Measurements from ENCODE around the gene COL27A1. TPM values are rescaled to one million over a fixed set of nuclear protein-coding genes. Genes with fewer than 3 reads are reported as not detected.
A peak's percentile ranks its signal among the peaks of the same experiment; 100 is the strongest.

Gene COL27A1
- total and polyA plus RNA-seq, 9 of the 15 experiments (the other 6 are each of a cell fraction or from before 2014, with no cell fraction given), result 0.07 TPM; not detected in 8

- Histone ChIP-seq H3K4me2 (ENCODE audit: insufficient read depth, low read length) (no peak overlapping the region), H3K4me3 (no peak overlapping the region), H3K36me3 (ENCODE audit: control insufficient read depth, insufficient read depth, low read length) (peaks cover 18% of the 10 kb centered on the region; the same call in 2 of the 3 replicates), H3K79me2 (ENCODE audit: control insufficient read depth, insufficient read depth, low read length) (no peaks in the 10 kb centered on the region), H3K9me3 (replicated peaks; ENCODE audit: control insufficient read depth, insufficient read depth, low read depth, low read length) (no peaks in the 10 kb centered on the region), H2AFZ (ENCODE audit: low read depth, low read length) (no peak overlapping the region), H3K27ac (ENCODE audit: extremely low read depth, low read depth, low read length) (no peak overlapping the region), H3K4me1 (replicated peaks in 1 of 2; ENCODE audit: control insufficient read depth in 2 of 2, insufficient read depth in 2 of 2, low read length in 2 of 2) (no peaks in the 10 kb centered on the region), H3K9ac (ENCODE audit: insufficient read depth in 1 of 2, low read depth in 2 of 2, low read length in 2 of 2) (no peak overlapping the region), H4K20me1 (replicated peaks; ENCODE audit: control insufficient read depth, insufficient read depth, low read length) (no peaks in the 10 kb centered on the region), H3K9me1 (ENCODE audit: control insufficient read depth, insufficient read depth, low read length) (no peaks in the 10 kb centered on the region), H3K27me3 (ENCODE audit: control insufficient read depth in 2 of 2, insufficient read depth in 2 of 2, low read length in 2 of 2) (no peaks in the 10 kb centered on the region)
- BruUV-seq (replicated peaks), result no TSS peak
- TF ChIP-seq CTCFL (IDR thresholded peaks at IDR 0.05; ENCODE audit: borderline replicate concordance, insufficient read depth, low read depth, low read length, poor library complexity, severe bottlenecking), result no peak
- ChIA-PET POLR2A (no interaction called here), CTCF (ENCODE audit: low intra/inter-chr PET ratio) (no interaction called here)
- FAIRE-seq (no peak), DNase-seq (ENCODE audit: extremely low read depth in 1 of 4, low spot score in 3 of 4) (no peak), ATAC-seq (no peak)
- in situ Hi-C loops (cut with MboI) (no loop called here), intact Hi-C loops (cut with micrococcal nuclease) (no loop called here)
- WGBS (ENCODE audit: insufficient coverage, low coverage, missing lambda C conversion rate), result 72% methylated on average over 7 of the region's 7 CpGs
Observed at GRCh38 chr9:114359801-114360200, 204.5 kb downstream of the COL27A1 start.

GRCh38 chr9:114361542-114361941, 206.2 kb downstream of the COL27A1 start:
- in situ Hi-C loops (cut with MboI) (no loop called here), intact Hi-C loops (cut with micrococcal nuclease) (no loop called here)
- Histone ChIP-seq H3K4me1 (replicated peaks in 1 of 2; ENCODE audit: control insufficient read depth in 2 of 2, insufficient read depth in 2 of 2, low read length in 2 of 2) (no peaks in the 10 kb centered on the region), H3K4me2 (ENCODE audit: insufficient read depth, low read length) (no peak overlapping the region), H3K9ac (ENCODE audit: insufficient read depth in 1 of 2, low read depth in 2 of 2, low read length in 2 of 2) (no peak overlapping the region), H4K20me1 (replicated peaks; ENCODE audit: control insufficient read depth, insufficient read depth, low read length) (no peaks in the 10 kb centered on the region), H3K9me3 (replicated peaks; ENCODE audit: control insufficient read depth, insufficient read depth, low read depth, low read length) (no peaks in the 10 kb centered on the region), H3K9me1 (ENCODE audit: control insufficient read depth, insufficient read depth, low read length) (no peaks in the 10 kb centered on the region), H3K36me3 (ENCODE audit: control insufficient read depth, insufficient read depth, low read length) (peaks cover 18% of the 10 kb centered on the region; the same call in 2 of the 3 replicates), H3K4me3 (no peak overlapping the region), H3K27ac (ENCODE audit: extremely low read depth, low read depth, low read length) (no peak overlapping the region), H3K27me3 (ENCODE audit: control insufficient read depth in 2 of 2, insufficient read depth in 2 of 2, low read length in 2 of 2) (no peaks in the 10 kb centered on the region), H3K79me2 (ENCODE audit: control insufficient read depth, insufficient read depth, low read length) (no peaks in the 10 kb centered on the region), H2AFZ (ENCODE audit: low read depth, low read length) (no peak overlapping the region)
- no peak for FAIRE-seq
- no peak for ATAC-seq
- ChIA-PET POLR2A (interaction anchor here (1.0 to 1.2 kb wide), 3 partner anchors 9 to 25 kb away, joined by 3 to 4 read pairs (median 4); no protein-coding TSS in a partner anchor), CTCF (ENCODE audit: low intra/inter-chr PET ratio) (no interaction called here)
- no peak for DNase-seq (ENCODE audit: extremely low read depth in 1 of 4, low spot score in 3 of 4)
- 59% methylated on average over 6 of the region's 7 CpGs for WGBS (ENCODE audit: insufficient coverage, low coverage, missing lambda C conversion rate)
- no TSS peak for BruUV-seq (replicated peaks)
- TF ChIP-seq ZBTB8A (IDR thresholded peaks at IDR 0.05; ENCODE audit: partially characterized antibody) (no peak), ZNF24 (IDR thresholded peaks at IDR 0.05) (peak; percentile 77)

MicroRNAs within 50 kb of the gene (microRNA counts, 767-probe panel; counts per million panel counts)
- not detected for microRNA hsa-miR-455-3p
- microRNA hsa-miR-455-5p, result not detected

Small RNA genes lying within 50 kb of the gene (microRNA-seq; reads per million reads assigned to microRNA genes)
- gene MIR455 (ENCODE audit: borderline microRNAs expressed), result not detected

Small RNA genes lying within 50 kb of the gene (small RNA-seq; reads per million reads assigned to genes)
- not detected for gene MIR455

Other genes starting within 250 kb of the COL27A1 start
- gene AMBP, start 77.2 kb upstream of the COL27A1 start, total RNA-seq (2014; rRNA removed), result not detected in 2 replicates
- not detected in 2 replicates for gene AMBP, start 77.2 kb upstream of the COL27A1 start, total RNA-seq (2014; rRNA removed; fragmentation: Illumina TruSeq; extraction: Trizol)
- not detected in 2 replicates for gene AMBP, start 77.2 kb upstream of the COL27A1 start, total RNA-seq (2015; rRNA removed; fragmentation: Illumina TruSeq; extraction: Trizol)
- gene AMBP, start 77.2 kb upstream of the COL27A1 start, total RNA-seq (2021), result 1.3 and 2.1 TPM in 2 replicates
- not detected in 2 replicates for gene AMBP, start 77.2 kb upstream of the COL27A1 start, polyA plus RNA-seq (2011; rRNA removed)
- gene AMBP, start 77.2 kb upstream of the COL27A1 start, polyA plus RNA-seq (2014; fragmentation: Illumina TruSeq; extraction: Trizol), result not detected in 2 replicates
- not detected for gene AMBP, start 77.2 kb upstream of the COL27A1 start, polyA plus RNA-seq (2014; fragmentation: Nextera tagmentation; extraction: Ambion mirVana)
- gene AMBP, start 77.2 kb upstream of the COL27A1 start, polyA plus RNA-seq (2014; rRNA removed), result not detected in 2 replicates
- not detected in 2 replicates for gene KIF12, start 56.2 kb upstream of the COL27A1 start, total RNA-seq (2014; rRNA removed)
- gene KIF12, start 56.2 kb upstream of the COL27A1 start, total RNA-seq (2014; rRNA removed; fragmentation: Illumina TruSeq; extraction: Trizol), result not detected in 2 replicates
- gene KIF12, start 56.2 kb upstream of the COL27A1 start, total RNA-seq (2015; rRNA removed; fragmentation: Illumina TruSeq; extraction: Trizol), result not detected in 2 replicates
- gene KIF12, start 56.2 kb upstream of the COL27A1 start, total RNA-seq (2021), result not detected in 2 replicates
- gene KIF12, start 56.2 kb upstream of the COL27A1 start, polyA plus RNA-seq (2011; rRNA removed), result not detected in 2 replicates
- not detected in 2 replicates for gene KIF12, start 56.2 kb upstream of the COL27A1 start, polyA plus RNA-seq (2014; fragmentation: Illumina TruSeq; extraction: Trizol)
- gene KIF12, start 56.2 kb upstream of the COL27A1 start, polyA plus RNA-seq (2014; fragmentation: Nextera tagmentation; extraction: Ambion mirVana), result not detected
- not detected in 2 replicates for gene KIF12, start 56.2 kb upstream of the COL27A1 start, polyA plus RNA-seq (2014; rRNA removed)
- gene ORM1, start 167.6 kb downstream of the COL27A1 start, total RNA-seq (2014; rRNA removed), result not detected in 2 replicates
- gene ORM1, start 167.6 kb downstream of the COL27A1 start, total RNA-seq (2014; rRNA removed; fragmentation: Illumina TruSeq; extraction: Trizol), result not detected in 2 replicates
- gene ORM1, start 167.6 kb downstream of the COL27A1 start, total RNA-seq (2015; rRNA removed; fragmentation: Illumina TruSeq; extraction: Trizol), result not detected in 2 replicates
- gene ORM1, start 167.6 kb downstream of the COL27A1 start, total RNA-seq (2021), result 2.9 and 3.4 TPM in 2 replicates
- gene ORM1, start 167.6 kb downstream of the COL27A1 start, polyA plus RNA-seq (2011; rRNA removed), result not detected in 2 replicates
- not detected in 2 replicates for gene ORM1, start 167.6 kb downstream of the COL27A1 start, polyA plus RNA-seq (2014; fragmentation: Illumina TruSeq; extraction: Trizol)
- gene ORM1, start 167.6 kb downstream of the COL27A1 start, polyA plus RNA-seq (2014; fragmentation: Nextera tagmentation; extraction: Ambion mirVana), result not detected
- not detected in 2 replicates for gene ORM1, start 167.6 kb downstream of the COL27A1 start, polyA plus RNA-seq (2014; rRNA removed)
- gene ORM2, start 174.3 kb downstream of the COL27A1 start, total RNA-seq (2014; rRNA removed), result not detected in 2 replicates
- gene ORM2, start 174.3 kb downstream of the COL27A1 start, total RNA-seq (2014; rRNA removed; fragmentation: Illumina TruSeq; extraction: Trizol), result not detected in 2 replicates
- not detected in 2 replicates for gene ORM2, start 174.3 kb downstream of the COL27A1 start, total RNA-seq (2015; rRNA removed; fragmentation: Illumina TruSeq; extraction: Trizol)
- gene ORM2, start 174.3 kb downstream of the COL27A1 start, total RNA-seq (2021), result 0.98 and 1.5 TPM in 2 replicates
- gene ORM2, start 174.3 kb downstream of the COL27A1 start, polyA plus RNA-seq (2011; rRNA removed), result not detected in 2 replicates
- not detected in 2 replicates for gene ORM2, start 174.3 kb downstream of the COL27A1 start, polyA plus RNA-seq (2014; fragmentation: Illumina TruSeq; extraction: Trizol)
- gene ORM2, start 174.3 kb downstream of the COL27A1 start, polyA plus RNA-seq (2014; fragmentation: Nextera tagmentation; extraction: Ambion mirVana), result not detected
- not detected in 2 replicates for gene ORM2, start 174.3 kb downstream of the COL27A1 start, polyA plus RNA-seq (2014; rRNA removed)
- gene AKNA, start 232.4 kb downstream of the COL27A1 start, total RNA-seq (2014; rRNA removed), result 5.3 and 8.1 TPM in 2 replicates
- gene AKNA, start 232.4 kb downstream of the COL27A1 start, total RNA-seq (2014; rRNA removed; fragmentation: Illumina TruSeq; extraction: Trizol), result 3.7 and 3.9 TPM in 2 replicates
- gene AKNA, start 232.4 kb downstream of the COL27A1 start, total RNA-seq (2015; rRNA removed; fragmentation: Illumina TruSeq; extraction: Trizol), result 2.6 and 2.7 TPM in 2 replicates
- gene AKNA, start 232.4 kb downstream of the COL27A1 start, total RNA-seq (2021), result 16.9 and 20.5 TPM in 2 replicates
- 1.4 and 3.4 TPM in 2 replicates for gene AKNA, start 232.4 kb downstream of the COL27A1 start, polyA plus RNA-seq (2011; rRNA removed)
- 11.1 and 14.0 TPM in 2 replicates for gene AKNA, start 232.4 kb downstream of the COL27A1 start, polyA plus RNA-seq (2014; fragmentation: Illumina TruSeq; extraction: Trizol)
- gene AKNA, start 232.4 kb downstream of the COL27A1 start, polyA plus RNA-seq (2014; fragmentation: Nextera tagmentation; extraction: Ambion mirVana), result under 1 TPM; 0.29 to 0.37 TPM
- gene AKNA, start 232.4 kb downstream of the COL27A1 start, polyA plus RNA-seq (2014; rRNA removed), result 6.5 and 6.7 TPM in 2 replicates

All from K562 (cell line).